Psoas muscle (tissue), 8 donors: ENCODE data around the gene STOM. TPM values are rescaled to one million over a fixed set of nuclear protein-coding genes. Genes with fewer than 3 reads are reported as not detected.

Experiments used
- ATAC-seq, 4 donors: fragments of 200-7000 bp; cut with Tn5 transposase; one replicate each; pipeline ENCODE4 v1.9.1; 2020; ENCODE audit warnings: moderate library complexity in 3 of 4, mild to moderate bottlenecking in 2 of 4
- DNase-seq, 2 donors: peaks; one replicate each; pipeline ENCODE4 v3.0.0-alpha.2; 2020
- H3K27ac ChIP-seq: fragments of 200-600 bp; one replicate; pipeline ENCODE4 v1.8.0; 2022
- H3K27me3 ChIP-seq, 3 donors: fragments of 200-600 bp in 1 of 3; one replicate each; pipeline versions ENCODE4 v1.6.1 to v1.8.0; 2013 to 2022; ENCODE audit warnings: low read length in 2 of 3, mild to moderate bottlenecking in 2 of 3, moderate library complexity in 1 of 3; ENCODE audit not compliant: insufficient read depth in 3 of 3
- H3K36me3 ChIP-seq, 2 donors: fragments of 200-600 bp in 1 of 2; one replicate each; pipeline versions ENCODE4 v1.6.1 to v1.8.0; 2013 to 2022; ENCODE audit warnings: low read depth in 1 of 2, mild to moderate bottlenecking in 1 of 2, moderate library complexity in 1 of 2; ENCODE audit not compliant: insufficient read depth in 1 of 2
- H3K4me1 ChIP-seq: fragments of 200-600 bp; one replicate; pipeline ENCODE4 v1.8.0; 2022
- H3K4me3 ChIP-seq: fragments of 200-600 bp; one replicate; pipeline ENCODE4 v1.8.0; 2022; ENCODE audit warnings: mild to moderate bottlenecking
- H3K9me3 ChIP-seq: fragments of 200-600 bp; one replicate; pipeline ENCODE4 v1.8.0; 2022
- WGBS, 3 donors: extraction: QIAGEN DNeasy Blood & Tissue Kit; methylation state at CpG; one replicate each; pipeline versions ENCODE4 v1.1.6 to v1.1.7; 2013; 5-methylcytosine and 5-hydroxymethylcytosine counted together
- intact Hi-C, 2 donors: fragments of 100-400 bp; cut with DNase I; formaldehyde crosslinking; loops; one replicate each; pipeline versions ENCODE4 v1.11.0 to v1.14.2; 2022
- polyA plus RNA-seq, 3 donors: library from polyadenylated mRNA; stranded (reverse); fragments of 200-250 nt; gene quantifications; one replicate each; pipeline ENCODE4 v1.2.3, GENCODE V29; 2013
- total RNA-seq, 4 donors: library from RNA; stranded (reverse); fragmentation: NEBNext Ultra II Directional in 2 of 4; extraction: Animal tissue kit (Norgen Biotek cat#: 25700) in 2 of 4; gene quantifications; one replicate each; pipeline versions ENCODE4 v1.2.1 to v1.2.4, GENCODE V29; 2021 to 2023
- TF ChIP-seq, protein P1 (sequence below): fragments of 200-600 bp; IDR thresholded peaks from one replicate; pipeline ENCODE4 v1.8.0; 2022; ENCODE audit warnings: antibody characterized with exemption
- donor health status: healthy with polysubstance abuse.
- donor health status: DM: no; HTN: no; CAD: no; lungs with moderate emphysema.
- donor health status: Bipolar disorder and iron deficiency.
- donor health status: healthy.
- donor health status: DM: yes; HTN: yes; CAD: no.
- donor health status: DM: no; HTN: no; CAD: no.
- donor health status: DM: no; HTN: no; CAD: no.
- donor health status: DM: yes; HTN: yes; CAD: no.

STOM gene
- total and polyA plus RNA-seq, 7 donors: 53.2 to 237 (median 89.6) TPM

GRCh38 chr9:121350036-121350435, 20.0 kb downstream of the STOM start:
- WGBS, 3 donors: 78 to 93% (median 89%) methylated on average over 1 of the region's 1 CpG
- Histone ChIP-seq H3K9me3 (no peaks in the 10 kb centered on the region), H3K4me1 (peaks cover 85% of the 10 kb centered on the region), H3K4me3 (no peak overlapping the region), H3K27ac (peak overlapping the region; percentile 59), H3K36me3 (peaks cover 29 to 96% of the 10 kb centered on the region in 2 donors), H3K27me3 (no peaks in the 10 kb centered on the region)
- DNase-seq (no peak), ATAC-seq (no peak)
- intact Hi-C loops: no loop called here
- TF ChIP-seq, protein P1, sequence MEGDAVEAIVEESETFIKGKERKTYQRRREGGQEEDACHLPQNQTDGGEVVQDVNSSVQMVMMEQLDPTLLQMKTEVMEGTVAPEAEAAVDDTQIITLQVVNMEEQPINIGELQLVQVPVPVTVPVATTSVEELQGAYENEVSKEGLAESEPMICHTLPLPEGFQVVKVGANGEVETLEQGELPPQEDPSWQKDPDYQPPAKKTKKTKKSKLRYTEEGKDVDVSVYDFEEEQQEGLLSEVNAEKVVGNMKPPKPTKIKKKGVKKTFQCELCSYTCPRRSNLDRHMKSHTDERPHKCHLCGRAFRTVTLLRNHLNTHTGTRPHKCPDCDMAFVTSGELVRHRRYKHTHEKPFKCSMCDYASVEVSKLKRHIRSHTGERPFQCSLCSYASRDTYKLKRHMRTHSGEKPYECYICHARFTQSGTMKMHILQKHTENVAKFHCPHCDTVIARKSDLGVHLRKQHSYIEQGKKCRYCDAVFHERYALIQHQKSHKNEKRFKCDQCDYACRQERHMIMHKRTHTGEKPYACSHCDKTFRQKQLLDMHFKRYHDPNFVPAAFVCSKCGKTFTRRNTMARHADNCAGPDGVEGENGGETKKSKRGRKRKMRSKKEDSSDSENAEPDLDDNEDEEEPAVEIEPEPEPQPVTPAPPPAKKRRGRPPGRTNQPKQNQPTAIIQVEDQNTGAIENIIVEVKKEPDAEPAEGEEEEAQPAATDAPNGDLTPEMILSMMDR: no peak

GRCh38 chr9:121349009-121349408, 21.0 kb downstream of the STOM start:
- Histone ChIP-seq H3K4me1 (peaks cover 87% of the 10 kb centered on the region), H3K9me3 (no peaks in the 10 kb centered on the region), H3K4me3 (peak overlapping the region; percentile 17), H3K27ac (peak overlapping the region; percentile 59), H3K27me3 (no peaks in the 10 kb centered on the region), H3K36me3 (peaks cover 28 to 96% of the 10 kb centered on the region in 2 donors)
- 23 to 45% (median 27%) methylated on average over 8 of the region's 8 CpGs for WGBS, 3 donors
- ATAC-seq (peak; percentile 66 to 79 (median 75)), DNase-seq (no peak)
- intact Hi-C loops: no loop called here
- TF ChIP-seq, protein P1: no peak

DNA sequence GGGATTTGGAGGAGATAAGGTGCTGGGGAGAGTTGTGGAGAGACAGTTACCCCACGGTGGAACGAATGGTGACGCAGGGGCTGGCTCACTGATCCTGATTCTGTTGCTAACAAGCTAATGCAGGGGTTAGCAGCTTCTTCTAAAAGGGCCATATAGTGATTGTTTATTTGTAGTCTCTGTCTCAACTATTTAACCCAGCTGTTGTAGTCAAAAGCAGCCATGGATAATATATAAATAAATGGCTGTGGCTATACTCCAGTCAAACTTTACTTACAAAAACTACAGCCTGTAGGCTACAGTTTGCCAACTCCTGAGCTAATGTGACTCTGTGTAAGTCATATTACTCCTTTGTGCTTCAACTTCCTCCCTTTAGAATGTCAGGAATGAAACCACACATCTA, 21.8 kb downstream of the STOM start:
- intact Hi-C loops: no loop called here
- peaks cover 91% of the 10 kb centered on the region for H3K4me1 ChIP-seq
- H3K27me3 ChIP-seq: no peaks in the 10 kb centered on the region
- H3K27ac ChIP-seq: peak overlapping the region; percentile 59
- TF ChIP-seq, protein P1: no peak
- ATAC-seq: no peak
- peaks cover 26 to 96% of the 10 kb centered on the region in 2 donors for H3K36me3 ChIP-seq
- no peak for DNase-seq
- 58 to 63% (median 59%) methylated on average over 3 of the region's 3 CpGs for WGBS, 3 donors
- no peak overlapping the region for H3K4me3 ChIP-seq
- no peaks in the 10 kb centered on the region for H3K9me3 ChIP-seq

DNA sequence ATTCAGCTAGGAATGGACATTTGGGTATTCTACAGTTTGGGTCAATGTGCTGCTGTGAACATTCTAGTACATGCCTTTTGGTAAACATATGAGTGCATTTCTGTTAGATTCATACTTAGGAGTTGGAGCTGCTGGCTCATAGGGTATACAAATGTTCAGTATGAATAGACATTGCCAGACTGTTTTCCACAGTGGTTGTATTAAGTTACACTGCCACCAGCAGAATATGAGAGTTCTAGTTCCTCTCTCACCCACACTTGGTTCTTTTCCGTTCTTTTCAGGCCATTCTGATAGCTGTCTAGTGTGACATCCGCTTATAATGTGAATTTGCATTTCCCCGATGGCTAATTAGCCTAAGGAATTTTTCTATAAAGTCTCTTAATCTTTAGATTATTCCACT, 25.0 kb downstream of the STOM start:
- ATAC-seq (peak; percentile 39 to 70 (median 52)), DNase-seq (no peak)
- intact Hi-C loops: no loop called here
- no peaks in the 10 kb centered on the region for H3K27me3 ChIP-seq
- H3K27ac ChIP-seq: peak overlapping the region; percentile 89
- H3K36me3 ChIP-seq: peaks cover 25 to 99% of the 10 kb centered on the region in 2 donors
- TF ChIP-seq, protein P1: no peak
- WGBS, 3 donors: 24 to 37% (median 35%) methylated on average over 3 of the region's 3 CpGs
- H3K4me3 ChIP-seq: peak overlapping the region; percentile 33
- peaks cover 79% of the 10 kb centered on the region for H3K4me1 ChIP-seq
- H3K9me3 ChIP-seq: no peaks in the 10 kb centered on the region

- peaks cover 25 to 100% of the 10 kb centered on the region in 2 donors for H3K36me3 ChIP-seq
- no peak for ATAC-seq
- 25 to 31% (median 27%) methylated on average over 4 of the region's 4 CpGs for WGBS, 3 donors
Measured at GRCh38 chr9:121344184-121344583, 25.9 kb downstream of the STOM start.

More at GRCh38 chr9:121344184-121344583, 25.9 kb downstream of the STOM start:
- Histone ChIP-seq H3K9me3 (no peaks in the 10 kb centered on the region), H3K27me3 (no peaks in the 10 kb centered on the region), H3K4me3 (peak overlapping the region; percentile 33), H3K27ac (peak overlapping the region; percentile 89), H3K4me1 (peaks cover 79% of the 10 kb centered on the region)
- DNase-seq: no peak
- intact Hi-C loops: no loop called here
- TF ChIP-seq, protein P1: no peak
